CD1c-positive myeloid dendritic cell (primary cell): ENCODE data around the gene TBC1D8B.

Source experiments
- DNase-seq: peaks from one replicate; pipeline ENCODE4 v3.0.0-alpha.2; 2016; ENCODE audit errors: extremely low spot score

The TBC1D8B gene

GRCh38 chrX:106897259-106897658 lies 94.8 kb downstream of the TBC1D8B start:
- DNase-seq: no peak

GRCh38 chrX:106898462-106898861 lies 96.0 kb downstream of the TBC1D8B start:
- DNase-seq: peak; percentile 37

GRCh38 chrX:106899276-106899675 lies 96.8 kb downstream of the TBC1D8B start:
- no peak for DNase-seq

GRCh38 chrX:106899841-106900240 lies 97.4 kb downstream of the TBC1D8B start:
- no peak for DNase-seq

- no peak for DNase-seq
Observed at GRCh38 chrX:106901341-106901740, 98.9 kb downstream of the TBC1D8B start.

- DNase-seq: no peak
Observed at GRCh38 chrX:106901781-106902219, 99.3 kb downstream of the TBC1D8B start.

GRCh38 chrX:106902684-106903083 lies 100.2 kb downstream of the TBC1D8B start:
- no peak for DNase-seq

- no peak for DNase-seq
Observed at GRCh38 chrX:106903291-106903824, 100.9 kb downstream of the TBC1D8B start, which contains the start of gene RIPPLY1. TSS of gene RIPPLY1 (minus strand) at chrX:106903341. CDS start at chrX:106903287, 54 bp downstream.

- DNase-seq: no peak
Observed at GRCh38 chrX:106903856-106904528, 101.5 kb downstream of the TBC1D8B start.

- no peak for DNase-seq
Observed at GRCh38 chrX:106905064-106905708, 102.7 kb downstream of the TBC1D8B start.

GRCh38 chrX:106906361-106906760 lies 103.9 kb downstream of the TBC1D8B start:
- no peak for DNase-seq

- DNase-seq: no peak
Observed at GRCh38 chrX:106912864-106913263, 110.4 kb downstream of the TBC1D8B start.

- no peak for DNase-seq
Observed at GRCh38 chrX:106917830-106918500, 115.5 kb downstream of the TBC1D8B start.

GRCh38 chrX:106919932-106920452 lies 117.5 kb downstream of the TBC1D8B start, which contains the start of gene CLDN2:
TSS of gene CLDN2 (plus strand) at chrX:106920402. CDS start at chrX:106928229, 7,827 bp downstream.
- no peak for DNase-seq

- no peak for DNase-seq
Observed at GRCh38 chrX:106921637-106922036, 119.2 kb downstream of the TBC1D8B start.
